HG03565 (cell line): ENCODE results near the gene PARVA.

ENCODE experiments used
- ATAC-seq: cut with Tn5 transposase; IDR thresholded peaks from one replicate; pipeline ENCODE4 v1.9.1; 2021; ENCODE audit warnings: mild to moderate bottlenecking, moderate library complexity; ENCODE audit not compliant: unreplicated experiment

PARVA gene

GRCh38 chr11:12376259-12377081 lies 901 bp upstream of the PARVA start:
- ATAC-seq, result no peak

GRCh38 chr11:12377824-12378593 lies 638 bp downstream of the PARVA start:
- no peak for ATAC-seq

GRCh38 chr11:12380565-12381325 lies 3.4 kb downstream of the PARVA start:
- no peak for ATAC-seq

- no peak for ATAC-seq
Measured at GRCh38 chr11:12381875-12382274, 4.5 kb downstream of the PARVA start.

- ATAC-seq, result no peak
Measured at GRCh38 chr11:12382451-12382850, 5.1 kb downstream of the PARVA start.

- ATAC-seq, result no peak
Measured at GRCh38 chr11:12386309-12386708, 8.9 kb downstream of the PARVA start.

GRCh38 chr11:12386745-12387144 lies 9.4 kb downstream of the PARVA start:
- no peak for ATAC-seq

GRCh38 chr11:12388173-12388572 lies 10.8 kb downstream of the PARVA start:
- no peak for ATAC-seq

- ATAC-seq, result no peak
Measured at GRCh38 chr11:12388939-12389670, 11.7 kb downstream of the PARVA start.

GRCh38 chr11:12389676-12390657 lies 12.6 kb downstream of the PARVA start:
- no peak for ATAC-seq

- no peak for ATAC-seq
Measured at GRCh38 chr11:12390687-12391110, 13.3 kb downstream of the PARVA start.

- no peak for ATAC-seq
Measured at GRCh38 chr11:12392672-12393071, 15.3 kb downstream of the PARVA start.

- ATAC-seq, result no peak
Measured at GRCh38 chr11:12393691-12394090, 16.3 kb downstream of the PARVA start.

GRCh38 chr11:12394601-12395000 lies 17.2 kb downstream of the PARVA start:
- no peak for ATAC-seq

- ATAC-seq, result no peak
Measured at GRCh38 chr11:12395333-12395732, 18.0 kb downstream of the PARVA start.

- ATAC-seq, result no peak
Measured at GRCh38 chr11:12397931-12398334, 20.6 kb downstream of the PARVA start.

- no peak for ATAC-seq
Measured at GRCh38 chr11:12399355-12399754, 22.0 kb downstream of the PARVA start.

- ATAC-seq, result no peak
Measured at GRCh38 chr11:12402025-12402424, 24.7 kb downstream of the PARVA start.

GRCh38 chr11:12402691-12403120 lies 25.3 kb downstream of the PARVA start:
- ATAC-seq, result no peak
